PC-3 (cell line): Measurements from ENCODE around the gene TM4SF18. TPM values are rescaled to one million over a fixed set of nuclear protein-coding genes. Genes with fewer than 3 reads are reported as not detected.
A peak's percentile ranks its signal among the peaks of the same experiment; 100 is the strongest.

Experiments used
- ATAC-seq: fragments of 200-7000 bp; cut with Tn5 transposase; 2 replicates; pipeline ENCODE4 v1.9.1; 2020; ENCODE audit warnings: mild to moderate bottlenecking, moderate library complexity
- BruUV-seq: library from RNA; stranded (reverse); fragments of 400-500 nt; replicated peaks from 2 replicates; lab custom pipeline; 2021; lab: Mats Ljungman, UMichigan
- CTCF ChIA-PET: fragments of 300-600 bp; sonication (Branson Sonifier 250); formaldehyde crosslinking; loops from one replicate; lab custom pipeline; 2022; ENCODE audit warnings: antibody characterized with exemption; lab: Charles Lee
- POLR2A ChIA-PET: fragments of 300-600 bp; sonication (Branson Sonifier 250); formaldehyde crosslinking; loops from one replicate; lab custom pipeline; 2022; ENCODE audit warnings: antibody characterized with exemption; ENCODE audit not compliant: unreplicated experiment; lab: Charles Lee
- DNase-seq: peaks from one replicate; pipeline ENCODE4 v3.0.0-alpha.2; 2015
- H2AFZ ChIP-seq: fragments of 300-600 bp; sonication (generic); 2 replicates; pipeline ENCODE4 v1.6.0; 2016; ENCODE audit warnings: antibody characterized with exemption, low read length
- H3F3A ChIP-seq: fragments of 300-600 bp; sonication (generic); one replicate; pipeline ENCODE4 v1.6.0; 2017; ENCODE audit warnings: antibody characterized with exemption, low read length, control low read depth, mild to moderate bottlenecking; ENCODE audit not compliant: unreplicated experiment
- H3K27ac ChIP-seq: fragments of 300-600 bp; sonication (generic); 2 replicates; pipeline ENCODE4 v1.5.1; 2016; ENCODE audit warnings: mild to moderate bottlenecking, low read length
- H3K27me3 ChIP-seq: fragments of 300-600 bp; sonication (generic); 2 replicates; pipeline ENCODE4 v1.6.1; 2016; ENCODE audit warnings: low read length, mixed read lengths
- H3K36me3 ChIP-seq: fragments of 300-600 bp; sonication (generic); 2 replicates; pipeline ENCODE4 v1.6.1; 2016; ENCODE audit warnings: low read depth, mixed run types, low read length, mixed read lengths
- H3K4me1 ChIP-seq: fragments of 300-600 bp; sonication (generic); 2 replicates; pipeline ENCODE4 v1.5.1; 2016; ENCODE audit warnings: low read length; ENCODE audit not compliant: insufficient read depth
- H3K4me2 ChIP-seq: fragments of 300-600 bp; sonication (generic); 2 replicates; pipeline ENCODE4 v1.6.0; 2016; ENCODE audit warnings: low read length
- H3K4me3 ChIP-seq: fragments of 300-600 bp; sonication (generic); 2 replicates; pipeline ENCODE4 v1.5.1; 2016; ENCODE audit warnings: mild to moderate bottlenecking, low read length, mixed read lengths
- H3K79me2 ChIP-seq: fragments of 300-600 bp; sonication (generic); 2 replicates; pipeline ENCODE4 v1.6.1; 2017; ENCODE audit warnings: low read length, mixed read lengths
- H3K9ac ChIP-seq: fragments of 300-600 bp; sonication (generic); 2 replicates; pipeline ENCODE4 v1.6.0; 2016; ENCODE audit warnings: mild to moderate bottlenecking, low read length
- H3K9me2 ChIP-seq: fragments of 300-600 bp; sonication (generic); replicated peaks from 2 replicates; pipeline ENCODE4 v1.6.1; 2016; ENCODE audit warnings: mixed run types, low read length, mixed read lengths
- H3K9me3 ChIP-seq: fragments of 300-600 bp; sonication (generic); 2 replicates; pipeline ENCODE4 v1.6.1; 2016; ENCODE audit warnings: low read length, mixed read lengths
- H4K20me1 ChIP-seq: fragments of 300-600 bp; sonication (generic); 2 replicates; pipeline ENCODE4 v1.6.1; 2016; ENCODE audit warnings: low read length, mixed read lengths
- EZH2 ChIP-seq: fragments of 300-600 bp; sonication (generic); IDR thresholded peaks from one replicate; pipeline ENCODE4 v1.6.1; 2017; ENCODE audit warnings: antibody characterized with exemption, mild to moderate bottlenecking, low read length; ENCODE audit not compliant: unreplicated experiment
- EZH2phosphoT487 ChIP-seq: fragments of 300-600 bp; sonication (generic); IDR thresholded peaks from 2 replicates; pipeline ENCODE4 v1.6.1; 2018; ENCODE audit warnings: mild to moderate bottlenecking, antibody characterized with exemption, low read length, borderline replicate concordance
- intact Hi-C: fragments of 100-400 bp; cut with micrococcal nuclease; formaldehyde crosslinking; loops from 2 replicates; pipeline ENCODE4 v1.9.0; 2023
- total RNA-seq: library from RNA; depleted of rRNA; stranded (reverse); fragments of >200 nt; gene quantifications from 2 replicates; pipeline ENCODE4 v1.2.3, GENCODE V29; 2014
- TF ChIP-seq, protein P1 (sequence below): fragments of 300-600 bp; sonication (generic); conservative IDR thresholded peaks from 2 replicates; pipeline ENCODE4 v1.5.1; 2017; ENCODE audit warnings: antibody characterized with exemption, low read depth, mild to moderate bottlenecking, low read length

Gene TM4SF18
- total RNA-seq, 1 experiment from 2014 or later: 0.40 TPM

DNA sequence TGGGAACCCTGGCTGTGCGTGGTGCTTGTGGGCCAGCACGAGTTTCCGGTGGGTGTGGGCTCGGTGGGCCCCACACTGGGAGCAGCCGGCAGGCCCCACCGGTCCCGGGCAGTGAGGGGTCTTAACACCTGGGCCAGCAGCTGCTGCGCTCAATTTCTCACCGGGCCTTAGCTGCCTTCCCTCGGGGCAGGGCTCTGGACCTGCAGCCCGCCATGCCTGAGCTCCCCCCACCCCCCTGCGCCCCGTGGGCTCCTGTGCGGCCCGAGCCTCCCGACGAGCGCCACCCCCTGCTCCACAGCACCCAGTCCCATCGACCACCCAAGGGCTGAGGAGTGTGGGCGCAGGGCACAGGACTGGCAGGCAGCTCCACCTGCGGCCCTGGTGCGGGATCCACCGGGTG, 49.4 kb downstream of the TM4SF18 start:
- Histone ChIP-seq H3K27ac (no peak overlapping the region), H4K20me1 (no peaks in the 10 kb centered on the region), H3K4me2 (no peak overlapping the region), H3K4me1 (peaks cover 30% of the 10 kb centered on the region), H3K79me2 (no peaks in the 10 kb centered on the region), H3K9me2 (no peaks in the 10 kb centered on the region), H3K27me3 (no peaks in the 10 kb centered on the region), H3K4me3 (no peak overlapping the region), H3F3A (no peaks in the 10 kb centered on the region), H3K36me3 (no peaks in the 10 kb centered on the region), H3K9ac (no peak overlapping the region), H2AFZ (no peak overlapping the region), H3K9me3 (no peaks in the 10 kb centered on the region)
- no TSS peak for BruUV-seq
- intact Hi-C loops: no loop called here
- ATAC-seq (no peak), DNase-seq (no peak)
- CTCF ChIA-PET: no interaction called here
- TF ChIP-seq EZH2: no peak
- TF ChIP-seq, protein P1, sequence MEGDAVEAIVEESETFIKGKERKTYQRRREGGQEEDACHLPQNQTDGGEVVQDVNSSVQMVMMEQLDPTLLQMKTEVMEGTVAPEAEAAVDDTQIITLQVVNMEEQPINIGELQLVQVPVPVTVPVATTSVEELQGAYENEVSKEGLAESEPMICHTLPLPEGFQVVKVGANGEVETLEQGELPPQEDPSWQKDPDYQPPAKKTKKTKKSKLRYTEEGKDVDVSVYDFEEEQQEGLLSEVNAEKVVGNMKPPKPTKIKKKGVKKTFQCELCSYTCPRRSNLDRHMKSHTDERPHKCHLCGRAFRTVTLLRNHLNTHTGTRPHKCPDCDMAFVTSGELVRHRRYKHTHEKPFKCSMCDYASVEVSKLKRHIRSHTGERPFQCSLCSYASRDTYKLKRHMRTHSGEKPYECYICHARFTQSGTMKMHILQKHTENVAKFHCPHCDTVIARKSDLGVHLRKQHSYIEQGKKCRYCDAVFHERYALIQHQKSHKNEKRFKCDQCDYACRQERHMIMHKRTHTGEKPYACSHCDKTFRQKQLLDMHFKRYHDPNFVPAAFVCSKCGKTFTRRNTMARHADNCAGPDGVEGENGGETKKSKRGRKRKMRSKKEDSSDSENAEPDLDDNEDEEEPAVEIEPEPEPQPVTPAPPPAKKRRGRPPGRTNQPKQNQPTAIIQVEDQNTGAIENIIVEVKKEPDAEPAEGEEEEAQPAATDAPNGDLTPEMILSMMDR: no peak
- no peak for TF ChIP-seq EZH2phosphoT487
- POLR2A ChIA-PET: no interaction called here

DNA sequence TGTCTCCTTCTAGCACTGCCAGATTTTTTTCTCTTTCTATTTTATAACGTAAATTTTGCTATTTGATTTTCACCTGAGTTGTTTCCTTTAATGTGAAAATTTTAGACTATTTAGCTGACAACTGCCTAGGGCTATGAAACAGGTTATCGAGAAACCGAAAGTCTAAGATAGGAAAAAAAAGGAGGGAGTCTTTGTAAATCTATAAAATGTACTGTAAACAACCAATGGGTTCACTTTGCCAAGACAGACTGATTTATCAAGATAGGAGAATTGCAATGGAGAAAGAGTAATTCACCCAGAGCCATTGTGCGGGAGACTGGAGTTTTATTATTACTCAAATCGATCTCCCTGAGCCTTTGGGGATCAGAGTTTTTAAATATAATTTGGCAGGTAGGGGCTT, 50.0 kb downstream of the TM4SF18 start:
- ChIA-PET POLR2A (no interaction called here), CTCF (no interaction called here)
- Histone ChIP-seq H3K79me2 (no peaks in the 10 kb centered on the region), H2AFZ (peak overlapping the region; percentile 24), H3K27ac (peak overlapping the region; percentile 19), H3K9me2 (no peaks in the 10 kb centered on the region), H3K4me3 (peak overlapping the region; percentile 44; the same call in 1 of the 2 replicates), H3F3A (no peaks in the 10 kb centered on the region), H3K4me1 (peaks cover 36% of the 10 kb centered on the region), H3K4me2 (peak overlapping the region; percentile 38), H3K9ac (0 out of 2 replicates have a peak overlapping the region, but pooled peaks have one; percentile 0), H3K36me3 (no peaks in the 10 kb centered on the region), H4K20me1 (no peaks in the 10 kb centered on the region), H3K9me3 (no peaks in the 10 kb centered on the region), H3K27me3 (no peaks in the 10 kb centered on the region)
- TF ChIP-seq EZH2: no peak
- TF ChIP-seq, protein P1: no peak
- intact Hi-C loops: no loop called here
- peak; percentile 50 for ATAC-seq
- DNase-seq: peak; percentile 54
- BruUV-seq: no TSS peak

DNA sequence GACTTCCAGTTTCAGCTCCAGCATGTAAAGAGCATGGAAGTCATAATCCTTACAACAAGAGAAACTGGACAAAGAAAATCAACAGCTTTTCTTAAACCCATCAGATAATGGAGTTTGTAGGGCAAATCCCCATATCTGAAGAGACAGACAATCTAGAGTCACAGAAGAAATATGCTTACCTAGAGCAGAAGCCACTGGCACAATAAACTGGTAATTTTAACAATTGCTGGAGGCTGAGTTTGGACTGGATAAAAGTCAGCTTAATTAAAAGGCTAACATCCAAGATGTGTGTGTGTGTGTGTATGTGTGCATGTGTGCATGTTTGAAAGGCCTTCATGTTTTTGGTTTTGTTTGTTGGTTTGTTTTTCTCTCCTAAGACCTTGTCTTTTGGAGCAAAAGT, 50.6 kb downstream of the TM4SF18 start:
- DNase-seq: no peak
- 0 out of 2 replicates have a peak overlapping the region, but pooled peaks have one; percentile 0 for H3K9ac ChIP-seq
- no peaks in the 10 kb centered on the region for H4K20me1 ChIP-seq
- no TSS peak for BruUV-seq
- ChIA-PET CTCF (no interaction called here), POLR2A (interaction anchor here (0.5 kb wide), 1 partner anchor 379 kb away, joined by 3 read pairs; no protein-coding TSS in a partner anchor)
- H3K79me2 ChIP-seq: no peaks in the 10 kb centered on the region
- no peak for ATAC-seq
- no peak overlapping the region for H3K4me3 ChIP-seq
- H3K4me1 ChIP-seq: peaks cover 41% of the 10 kb centered on the region
- TF ChIP-seq, protein P1: no peak
- TF ChIP-seq EZH2 (no peak), EZH2phosphoT487 (no peak)
- intact Hi-C loops: no loop called here
- no peaks in the 10 kb centered on the region for H3K9me3 ChIP-seq
- H3K4me2 ChIP-seq: peak overlapping the region; percentile 38; the same call in 1 of the 2 replicates
- no peaks in the 10 kb centered on the region for H3K36me3 ChIP-seq
- H3K27me3 ChIP-seq: no peaks in the 10 kb centered on the region
- no peaks in the 10 kb centered on the region for H3K9me2 ChIP-seq
- peak overlapping the region; percentile 24; the same call in 1 of the 2 replicates for H2AFZ ChIP-seq
- no peaks in the 10 kb centered on the region for H3F3A ChIP-seq
- peak overlapping the region; percentile 19 for H3K27ac ChIP-seq
